ENCODE results near the gene SLC6A16.
"Not testable (repeated sequence)": the region's sequence is repeated elsewhere in the genome, so short reads cannot be mapped to it uniquely, and the experiment has no call there.

SLC6A16 gene

GRCh38 chr19:49331187-49331586 lies 6.2 kb upstream of the SLC6A16 start:
- DNase-seq (ENCODE audit: low read depth in 3 of 3) = not testable (repeated sequence)

DNA sequence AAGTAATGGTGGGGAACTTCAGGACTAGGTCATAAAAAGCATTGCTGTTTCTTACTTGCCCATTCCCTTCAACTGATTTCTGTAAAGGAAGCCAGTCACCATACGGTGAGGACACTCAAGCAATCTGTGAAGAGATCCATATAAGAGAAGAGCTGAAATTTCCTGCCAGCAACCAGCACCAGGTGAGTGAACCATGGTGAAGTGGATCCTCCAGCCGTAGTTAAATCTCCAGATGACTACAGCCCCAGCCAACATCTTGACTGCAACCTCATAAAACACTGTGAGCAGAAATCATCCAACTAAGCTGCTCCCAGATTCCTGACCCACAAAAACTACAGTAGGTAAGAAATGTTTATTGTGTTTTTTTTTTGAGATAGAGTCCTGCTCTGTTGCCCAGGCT lies 3.8 kb upstream of the SLC6A16 start:
- DNase-seq (ENCODE audit: low read depth in 3 of 3) = no peak

DNA sequence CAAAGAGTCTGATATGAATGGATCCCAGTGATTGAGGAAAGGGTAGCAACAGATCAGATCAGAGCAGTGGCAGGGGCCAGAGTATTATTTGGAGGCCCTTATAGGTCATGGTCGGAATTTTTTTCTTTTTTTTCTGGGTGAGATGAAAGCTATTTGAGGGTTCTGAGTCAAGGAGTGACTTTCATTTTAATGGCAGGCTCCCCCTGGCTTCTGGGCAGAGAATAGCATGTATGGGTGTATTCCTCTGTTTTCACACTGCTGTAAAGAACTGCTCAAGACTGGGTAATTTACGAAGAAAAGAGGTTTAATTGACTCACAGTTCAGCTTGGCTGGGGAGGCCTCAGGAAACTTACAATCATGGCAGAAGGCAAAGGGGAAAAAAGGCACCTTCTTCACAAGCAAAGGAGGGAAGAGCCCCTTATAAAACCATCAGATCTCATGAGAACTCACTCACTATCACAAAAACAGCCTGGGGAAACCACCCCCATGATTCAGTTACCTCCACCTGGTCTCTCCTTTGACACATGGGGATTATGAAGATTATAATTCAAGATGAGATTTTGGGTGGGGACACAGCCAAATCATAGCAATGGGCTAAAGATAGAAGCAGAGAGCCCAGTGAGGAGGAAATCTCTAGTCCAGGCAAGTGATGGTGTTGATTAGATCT lies 3.0 kb upstream of the SLC6A16 start:
- no peak for DNase-seq (ENCODE audit: low read depth in 3 of 3)

DNA sequence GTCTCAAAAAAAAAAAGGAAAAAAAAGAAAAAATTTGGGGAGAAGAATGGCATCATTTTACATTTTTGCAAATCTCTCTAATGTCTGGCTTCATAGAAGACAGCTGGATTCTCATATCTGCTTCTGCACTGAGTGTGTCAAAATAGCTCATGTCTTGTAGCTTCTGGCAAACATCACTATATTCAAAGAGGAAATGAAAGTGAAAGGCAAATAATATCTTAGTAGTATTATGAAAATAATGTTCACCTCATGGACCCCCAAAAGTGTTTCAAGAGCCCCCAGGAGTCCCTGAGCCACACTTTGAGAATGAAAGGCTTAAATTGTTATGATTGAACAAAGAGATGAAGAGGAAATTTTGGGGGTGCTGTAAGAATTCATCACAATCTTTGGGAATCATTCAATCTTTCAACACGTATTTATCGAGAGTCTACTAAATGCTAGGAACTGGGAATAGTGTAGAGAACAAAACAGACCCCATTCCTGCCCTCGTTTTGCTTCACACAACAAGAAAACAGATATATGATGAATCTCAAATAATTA lies 1.2 kb upstream of the SLC6A16 start:
- DNase-seq (ENCODE audit: low read depth in 3 of 3) = no peak

- not testable (repeated sequence) for DNase-seq (ENCODE audit: low read depth in 3 of 3)
Observed at GRCh38 chr19:49325756-49326155, 765 bp upstream of the SLC6A16 start.

DNA sequence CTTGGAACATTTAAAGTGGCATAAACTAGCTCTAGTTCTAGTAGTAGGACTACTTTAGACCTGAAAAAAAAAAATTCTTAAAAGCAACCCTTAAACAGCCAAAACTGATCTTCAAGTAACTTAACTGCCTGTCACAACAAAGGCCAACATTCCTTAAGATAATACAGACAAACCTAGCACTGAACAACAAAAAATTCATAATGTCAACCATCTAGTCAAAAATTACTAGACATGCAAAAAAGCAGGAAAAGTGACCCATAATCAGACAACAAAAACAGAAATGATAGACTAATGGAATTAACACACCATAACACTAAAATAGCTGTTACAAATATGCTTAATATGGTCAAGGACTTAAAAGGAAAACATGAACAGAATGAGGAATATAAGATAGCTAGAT lies 6.7 kb downstream of the SLC6A16 start:
- DNase-seq (ENCODE audit: low read depth in 3 of 3) = no peak

GRCh38 chr19:49316284-49316683 lies 8.7 kb downstream of the SLC6A16 start:
- DNase-seq (ENCODE audit: low read depth in 3 of 3) = no peak

GRCh38 chr19:49315111-49315510 lies 9.9 kb downstream of the SLC6A16 start:
- DNase-seq (ENCODE audit: low read depth in 3 of 3) = no peak

DNA sequence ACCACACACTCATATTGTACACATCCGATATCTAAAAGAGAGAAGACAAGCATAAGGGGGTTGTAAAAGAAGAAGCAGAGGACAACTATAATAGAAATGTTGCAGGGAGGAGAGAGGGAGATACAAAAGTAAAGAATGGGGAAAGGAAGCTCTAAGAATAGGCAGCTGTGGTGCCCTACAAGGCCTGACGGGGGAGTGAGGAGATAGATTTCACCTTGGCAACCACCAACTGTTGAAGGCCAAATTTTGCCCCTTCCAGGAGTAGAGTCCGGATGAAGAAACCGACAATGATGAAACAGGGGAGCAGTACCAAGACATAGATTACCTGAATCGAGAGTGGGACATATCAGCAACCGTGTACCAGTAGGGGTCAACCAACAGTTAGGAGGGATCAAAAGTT lies 15.9 kb downstream of the SLC6A16 start:
- no peak for DNase-seq (ENCODE audit: low read depth in 3 of 3)

DNA sequence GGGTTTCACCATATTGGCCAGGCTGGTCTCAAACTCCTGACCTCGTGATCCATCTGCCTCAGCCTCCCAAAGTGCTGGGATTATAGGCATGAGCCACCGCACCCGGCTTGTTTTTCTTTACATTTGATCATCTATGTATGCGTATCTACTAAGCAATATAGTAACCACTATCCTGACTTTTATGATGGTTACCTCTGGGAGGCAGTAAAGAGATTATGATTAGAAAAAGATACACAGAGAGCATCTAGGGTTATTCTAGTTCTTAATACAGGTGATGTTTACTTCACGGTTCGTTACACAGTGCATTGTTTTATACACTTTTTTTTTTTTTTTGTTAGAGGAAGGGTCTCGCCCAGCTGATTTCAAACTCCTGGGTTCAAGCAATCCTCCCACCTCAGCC lies 18.3 kb downstream of the SLC6A16 start:
- DNase-seq (ENCODE audit: low read depth in 3 of 3) = not testable (repeated sequence)

- no peak for DNase-seq (ENCODE audit: low read depth in 3 of 3)
Observed at GRCh38 chr19:49301866-49302252, 23.1 kb downstream of the SLC6A16 start.

DNA sequence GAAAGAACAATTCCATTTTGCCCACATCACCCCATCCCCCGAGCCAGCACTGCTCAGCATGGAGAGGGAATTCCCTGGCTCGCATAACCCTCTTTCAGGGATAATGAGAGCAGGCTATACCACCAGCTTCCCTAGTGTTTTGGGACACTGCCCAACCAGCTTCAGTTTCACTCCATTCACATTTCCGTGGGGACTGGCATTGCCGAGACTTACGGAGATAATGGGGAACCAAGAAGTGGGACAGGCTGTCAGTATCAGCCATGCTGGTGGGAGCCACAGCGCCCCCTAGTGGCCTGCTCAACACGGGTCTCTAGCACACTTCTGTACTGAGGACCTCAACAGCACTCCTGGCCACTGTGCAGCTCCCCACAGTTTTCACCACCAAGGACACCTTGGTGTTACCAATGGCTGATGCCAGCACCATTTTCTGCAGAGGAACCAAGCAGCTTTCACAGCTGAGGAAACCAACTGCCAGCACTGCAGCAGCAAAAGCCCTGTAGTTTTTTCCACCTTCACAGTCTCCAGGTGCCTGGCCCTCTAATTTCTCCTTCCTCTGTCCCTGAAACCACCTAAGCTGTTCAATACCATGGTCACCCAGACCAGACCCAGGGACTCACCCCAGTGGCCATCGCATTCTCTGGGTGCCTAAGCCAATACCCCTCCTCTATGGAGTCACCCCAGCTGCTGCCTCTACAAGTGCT lies 23.7 kb downstream of the SLC6A16 start:
- DNase-seq (ENCODE audit: low read depth in 3 of 3) = peak; percentile 74 to 81 (median 80)

GRCh38 chr19:49298653-49299052 lies 26.3 kb downstream of the SLC6A16 start:
- not testable (repeated sequence) for DNase-seq (ENCODE audit: low read depth in 3 of 3)

- DNase-seq (ENCODE audit: low read depth in 3 of 3) = no peak
Observed at GRCh38 chr19:49297403-49297802, 27.6 kb downstream of the SLC6A16 start.

- no peak for DNase-seq (ENCODE audit: low read depth in 3 of 3)
Observed at GRCh38 chr19:49295208-49295880, 29.6 kb downstream of the SLC6A16 start.

- no peak for DNase-seq (ENCODE audit: low read depth in 3 of 3)
Observed at GRCh38 chr19:49294401-49294800, 30.6 kb downstream of the SLC6A16 start.

- DNase-seq (ENCODE audit: low read depth in 3 of 3) = no peak
Observed at GRCh38 chr19:49290517-49290916, 34.5 kb downstream of the SLC6A16 start.

DNA sequence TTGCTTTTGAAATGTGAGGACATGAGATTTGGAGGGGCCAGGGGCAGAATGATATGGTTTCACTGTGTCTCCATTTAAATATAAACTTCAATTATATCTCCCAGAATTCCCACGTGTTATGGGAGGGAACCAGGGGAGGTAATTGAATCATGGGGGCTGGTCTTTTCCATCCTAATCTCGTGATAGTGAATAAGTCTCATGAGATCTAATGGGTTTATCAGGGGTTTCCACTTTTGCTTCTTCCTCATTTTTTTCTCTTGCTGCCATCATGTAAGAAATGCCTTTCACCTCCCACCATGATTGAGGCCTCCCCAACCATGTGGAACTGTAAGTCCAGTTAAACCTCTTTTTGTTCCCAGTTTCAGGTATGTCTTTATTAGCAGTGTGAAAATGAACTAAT lies 35.7 kb downstream of the SLC6A16 start:
- DNase-seq (ENCODE audit: low read depth in 3 of 3) = not testable (repeated sequence)

DNA sequence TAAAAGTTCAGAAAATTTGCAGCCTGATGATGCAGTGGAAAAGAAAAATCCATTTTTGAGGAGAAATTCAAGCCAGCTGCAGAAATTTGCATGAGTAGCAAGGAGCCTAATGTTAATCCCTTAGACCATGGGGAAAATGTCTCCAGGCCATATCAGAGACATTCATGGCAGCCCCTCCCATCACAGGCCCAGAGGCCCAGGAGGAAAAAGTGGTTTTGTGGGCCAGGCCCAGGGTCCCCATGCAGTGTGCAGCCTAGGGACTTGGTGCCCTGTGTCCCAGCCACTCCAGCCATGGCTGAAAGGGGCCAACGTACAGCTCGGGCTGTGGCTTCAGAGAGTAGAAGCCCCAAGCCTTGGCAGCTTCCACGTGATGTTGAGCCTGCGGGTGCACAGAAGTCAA lies 36.8 kb downstream of the SLC6A16 start:
- DNase-seq (ENCODE audit: low read depth in 3 of 3) = not testable (repeated sequence)

DNA sequence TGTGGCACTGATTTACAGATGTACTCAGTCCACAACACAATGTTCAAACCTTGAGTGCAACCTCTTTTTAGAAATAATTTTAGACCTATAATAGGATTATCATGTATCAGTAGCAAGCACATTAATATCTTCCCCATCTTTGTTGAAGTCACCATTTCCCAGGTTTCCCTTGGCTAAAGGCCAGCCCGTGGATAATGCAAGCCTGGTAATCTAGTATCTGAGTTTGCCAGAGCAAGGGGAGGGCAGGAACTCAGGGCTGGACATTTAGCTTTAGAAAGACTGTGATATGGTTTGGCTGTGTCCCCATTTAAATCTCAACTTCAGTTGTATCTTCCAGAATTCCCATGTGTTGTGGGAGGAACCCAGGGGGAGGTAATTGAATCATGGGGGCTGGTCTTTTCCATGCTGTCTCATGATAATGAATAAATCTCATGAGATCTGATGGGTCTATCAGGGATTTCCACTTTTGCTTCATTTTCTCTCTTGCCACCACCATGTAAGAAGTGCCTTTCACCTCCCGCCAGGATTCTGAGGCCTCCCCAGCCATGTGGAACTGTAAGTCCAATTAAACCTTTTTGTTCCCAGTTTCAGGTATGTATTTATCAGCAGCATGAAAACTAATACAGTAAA lies 37.7 kb downstream of the SLC6A16 start:
- no peak for DNase-seq (ENCODE audit: low read depth in 3 of 3)

DNA sequence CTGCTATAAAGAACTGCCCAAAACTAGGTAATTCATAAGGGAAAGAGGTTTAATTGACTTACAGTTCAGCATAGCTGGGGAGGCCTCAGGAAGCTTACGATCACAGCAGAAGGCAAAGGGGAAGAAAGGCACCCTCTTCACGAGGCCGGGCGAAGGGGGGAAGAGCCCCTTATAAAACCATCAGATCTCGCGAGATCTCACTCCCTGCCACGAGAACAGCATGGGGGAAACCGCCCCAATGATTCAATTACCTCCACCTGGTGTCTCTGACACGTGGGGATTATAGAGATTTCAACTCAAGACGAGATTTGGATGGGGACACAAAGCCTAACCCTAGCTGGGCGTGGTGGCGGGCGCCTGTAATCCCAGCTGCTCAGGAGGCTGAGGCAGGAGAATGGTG lies 42.8 kb downstream of the SLC6A16 start:
- no peak for DNase-seq (ENCODE audit: low read depth in 3 of 3)

DNA sequence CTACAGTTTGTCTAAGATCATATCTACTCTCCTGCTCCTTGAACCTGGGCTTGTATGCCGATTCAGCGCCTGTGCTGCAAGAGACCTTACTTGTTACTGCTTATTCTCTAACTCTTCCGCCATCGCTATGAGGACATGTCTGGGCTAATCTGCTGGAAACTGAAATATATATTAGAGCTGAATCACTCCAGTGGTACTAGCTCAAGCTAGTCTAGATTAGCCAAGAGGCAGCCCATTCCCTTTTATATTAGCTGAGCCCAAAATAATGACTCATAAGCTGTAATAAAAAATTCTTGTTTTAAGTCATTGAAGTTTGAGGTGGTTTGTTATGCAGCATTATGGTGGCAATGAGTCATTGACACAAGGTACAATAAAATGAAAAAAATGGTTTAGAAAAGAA lies 52.8 kb downstream of the SLC6A16 start:
- DNase-seq (ENCODE audit: low read depth in 3 of 3) = no peak
